Loucy (cell line): ENCODE results near the gene RAB19.

Experiments
- H2AFZ ChIP-seq: fragments of 200-600 bp; sonication (generic); 2 replicates; pipeline ENCODE4 v1.6.0; 2016; ENCODE audit warnings: antibody characterized with exemption, mild to moderate bottlenecking, low read length, moderate library complexity
- H3F3A ChIP-seq: fragments of 200-600 bp; 2 replicates; pipeline ENCODE4 v1.6.0; 2016; ENCODE audit warnings: antibody characterized with exemption, low read depth, mild to moderate bottlenecking
- H3K27me3 ChIP-seq: fragments of 200-600 bp; sonication (generic); 2 replicates; pipeline ENCODE4 v1.6.1; 2014; ENCODE audit warnings: low read length, mild to moderate bottlenecking; ENCODE audit not compliant: insufficient read depth, poor library complexity, severe bottlenecking
- H3K36me3 ChIP-seq: fragments of 200-600 bp; sonication (generic); 2 replicates; pipeline ENCODE4 v1.6.1; 2016; ENCODE audit warnings: low read length; ENCODE audit not compliant: insufficient read depth
- H3K4me1 ChIP-seq: fragments of 200-600 bp; sonication (generic); 2 replicates; pipeline ENCODE4 v1.5.1; 2014; ENCODE audit warnings: low read length, mild to moderate bottlenecking; ENCODE audit not compliant: insufficient read depth, poor library complexity, severe bottlenecking
- H3K4me2 ChIP-seq: fragments of 200-600 bp; sonication (generic); 2 replicates; pipeline ENCODE4 v1.6.0; 2014; ENCODE audit warnings: antibody characterized with exemption, low read length, low read depth, mild to moderate bottlenecking; ENCODE audit not compliant: poor library complexity, severe bottlenecking
- H3K4me3 ChIP-seq: fragments of 200-600 bp; sonication (generic); 2 replicates; pipeline ENCODE4 v1.5.1; 2014; ENCODE audit warnings: low read length, mild to moderate bottlenecking, mixed read lengths; ENCODE audit not compliant: poor library complexity, severe bottlenecking
- H3K79me2 ChIP-seq: fragments of 200-600 bp; sonication (generic); 2 replicates; pipeline ENCODE4 v1.6.1; 2014; ENCODE audit warnings: low read length; ENCODE audit not compliant: insufficient read depth
- H3K9ac ChIP-seq: fragments of 200-600 bp; sonication (generic); 2 replicates; pipeline ENCODE4 v1.6.0; 2014; ENCODE audit warnings: mild to moderate bottlenecking, low read depth, low read length, moderate library complexity; ENCODE audit not compliant: poor library complexity, severe bottlenecking
- H3K9me2 ChIP-seq: fragments of 200-600 bp; sonication (generic); replicated peaks from 2 replicates; pipeline ENCODE4 v1.6.1; 2016; ENCODE audit warnings: low read depth, low read length, mixed read lengths
- H3K9me3 ChIP-seq: fragments of 200-600 bp; sonication (generic); 2 replicates; pipeline ENCODE4 v1.6.1; 2014; ENCODE audit warnings: mild to moderate bottlenecking, antibody characterized with exemption, low read length, low read depth; ENCODE audit not compliant: insufficient read depth
- H4K20me1 ChIP-seq: fragments of 200-600 bp; sonication (generic); 2 replicates; pipeline ENCODE4 v1.6.0; 2014; ENCODE audit warnings: antibody characterized with exemption, low read length, mild to moderate bottlenecking; ENCODE audit not compliant: insufficient read depth, poor library complexity, severe bottlenecking
- CTCF ChIP-seq: fragments of 200-600 bp; sonication (generic); conservative IDR thresholded peaks from 2 replicates; pipeline ENCODE4 v1.5.1; 2014; ENCODE audit warnings: mild to moderate bottlenecking, antibody characterized with exemption, low read length
- EZH2phosphoT487 ChIP-seq: fragments of 200-600 bp; IDR thresholded peaks from 2 replicates; pipeline ENCODE4 v1.6.1; 2018; ENCODE audit warnings: antibody characterized with exemption, mild to moderate bottlenecking, moderate library complexity, borderline replicate concordance

The RAB19 gene

DNA sequence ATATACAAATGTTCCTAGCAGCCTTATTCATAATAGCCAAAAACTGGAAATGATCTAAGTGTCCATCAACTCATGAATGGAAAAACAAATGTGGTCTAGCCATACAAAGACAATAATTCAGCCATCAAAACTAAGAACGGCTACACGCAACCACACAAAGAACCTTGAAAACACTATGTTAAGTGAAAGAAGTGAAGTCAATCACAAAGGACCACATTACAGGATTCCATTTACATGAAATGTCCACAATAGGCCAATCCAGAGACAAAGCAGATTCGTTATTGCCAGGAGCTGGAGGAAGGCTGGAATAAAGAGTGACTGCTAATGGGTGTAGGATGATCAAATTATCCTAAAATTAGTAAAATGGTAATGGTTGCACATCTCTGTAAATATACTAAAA is 54.3 kb downstream of the RAB19 start:
- Histone ChIP-seq H3K27me3 (no peaks in the 10 kb centered on the region), H3K9ac (no peak overlapping the region), H3K9me3 (no peaks in the 10 kb centered on the region), H3K4me1 (no peaks in the 10 kb centered on the region), H3K79me2 (peaks cover 15% of the 10 kb centered on the region; the same call in 1 of the 2 replicates), H3K4me3 (no peak overlapping the region), H2AFZ (no peak overlapping the region), H3K36me3 (peaks cover 94% of the 10 kb centered on the region), H3K4me2 (no peak overlapping the region), H3F3A (no peaks in the 10 kb centered on the region), H4K20me1 (peaks cover 18% of the 10 kb centered on the region), H3K9me2 (no peaks in the 10 kb centered on the region)
- no peak for TF ChIP-seq EZH2phosphoT487
- no peak for TF ChIP-seq CTCF

- Histone ChIP-seq H3K79me2 (peaks cover 15% of the 10 kb centered on the region; the same call in 1 of the 2 replicates), H3K9ac (no peak overlapping the region), H3K4me1 (no peaks in the 10 kb centered on the region), H3K9me3 (no peaks in the 10 kb centered on the region), H3K27me3 (no peaks in the 10 kb centered on the region), H3K4me3 (no peak overlapping the region), H2AFZ (no peak overlapping the region), H3F3A (no peaks in the 10 kb centered on the region), H3K9me2 (no peaks in the 10 kb centered on the region), H3K36me3 (peaks cover 92% of the 10 kb centered on the region), H3K4me2 (no peak overlapping the region), H4K20me1 (peaks cover 18% of the 10 kb centered on the region)
- TF ChIP-seq EZH2phosphoT487 (no peak), CTCF (no peak)
Observed at GRCh38 chr7:140458916-140459315, 55.1 kb downstream of the RAB19 start.

GRCh38 chr7:140463111-140463510 is 59.3 kb downstream of the RAB19 start:
- Histone ChIP-seq H3K79me2 (peaks cover 31% of the 10 kb centered on the region), H2AFZ (no peak overlapping the region), H3F3A (no peaks in the 10 kb centered on the region), H3K9me2 (no peaks in the 10 kb centered on the region), H3K27me3 (no peaks in the 10 kb centered on the region), H4K20me1 (peaks cover 27% of the 10 kb centered on the region), H3K36me3 (peaks cover 86% of the 10 kb centered on the region; the same call in 1 of the 2 replicates), H3K9me3 (no peaks in the 10 kb centered on the region), H3K4me2 (no peak overlapping the region), H3K4me1 (no peaks in the 10 kb centered on the region), H3K4me3 (no peak overlapping the region), H3K9ac (no peak overlapping the region)
- TF ChIP-seq EZH2phosphoT487 (no peak), CTCF (no peak)
